GM10266 (cell line): ENCODE data around the gene ZFAND3.

Experiments used
- DNase-seq: peaks from one replicate; pipeline ENCODE4 v3.0.0; 2012; ENCODE audit errors: extremely low spot score
- CTCF ChIP-seq: IDR thresholded peaks from 2 replicates; pipeline ENCODE4 v1.5.1; 2012; ENCODE audit warnings: mild to moderate bottlenecking, low read depth; ENCODE audit not compliant: control insufficient read depth, insufficient read depth; ENCODE audit errors: missing control alignments

Gene ZFAND3

GRCh38 chr6:38078671-38079070 lies 259.1 kb downstream of the ZFAND3 start:
- TF ChIP-seq CTCF, result no peak

GRCh38 chr6:38079107-38079506 lies 259.6 kb downstream of the ZFAND3 start:
- no peak for TF ChIP-seq CTCF

More at GRCh38 chr6:38078671-38079070, 259.1 kb downstream of the ZFAND3 start:
- no peak for DNase-seq

GRCh38 chr6:38079537-38079936 lies 260.0 kb downstream of the ZFAND3 start:
- TF ChIP-seq CTCF, result no peak

More at GRCh38 chr6:38079107-38079506, 259.6 kb downstream of the ZFAND3 start:
- DNase-seq, result no peak

GRCh38 chr6:38080360-38080759 lies 260.8 kb downstream of the ZFAND3 start:
- DNase-seq, result no peak
- no peak for TF ChIP-seq CTCF

More at GRCh38 chr6:38079537-38079936, 260.0 kb downstream of the ZFAND3 start:
- no peak for DNase-seq

GRCh38 chr6:38080889-38081288 lies 261.4 kb downstream of the ZFAND3 start:
- no peak for TF ChIP-seq CTCF
- DNase-seq, result no peak

- no peak for TF ChIP-seq CTCF
- DNase-seq, result no peak
These were observed 265.5 kb downstream of the ZFAND3 start for GRCh38 chr6:38085031-38085430.

GRCh38 chr6:38086346-38086745 lies 266.8 kb downstream of the ZFAND3 start:
- no peak for TF ChIP-seq CTCF
- no peak for DNase-seq
